GM13976 (cell line): ENCODE data around the gene STAT2.

Experiments used
- DNase-seq: peaks from one replicate; pipeline ENCODE4 v3.0.0; 2012; ENCODE audit warnings: low spot score
- in situ Hi-C: fragments of 300-500 bp; cut with MboI; formaldehyde crosslinking; loops from one replicate; pipeline ENCODE4 v1.12.0; 2022; ENCODE audit warnings: low sequenced_read_pairs, mixed read lengths, inconsistent platforms; ENCODE audit not compliant: unreplicated experiment
- TF ChIP-seq, protein P1 (sequence below): IDR thresholded peaks from 2 replicates; pipeline ENCODE4 v1.5.1; 2012; ENCODE audit warnings: borderline replicate concordance, mild to moderate bottlenecking; ENCODE audit not compliant: insufficient read depth; ENCODE audit errors: extremely low read depth, missing control alignments, control extremely low read depth

The STAT2 gene

DNA sequence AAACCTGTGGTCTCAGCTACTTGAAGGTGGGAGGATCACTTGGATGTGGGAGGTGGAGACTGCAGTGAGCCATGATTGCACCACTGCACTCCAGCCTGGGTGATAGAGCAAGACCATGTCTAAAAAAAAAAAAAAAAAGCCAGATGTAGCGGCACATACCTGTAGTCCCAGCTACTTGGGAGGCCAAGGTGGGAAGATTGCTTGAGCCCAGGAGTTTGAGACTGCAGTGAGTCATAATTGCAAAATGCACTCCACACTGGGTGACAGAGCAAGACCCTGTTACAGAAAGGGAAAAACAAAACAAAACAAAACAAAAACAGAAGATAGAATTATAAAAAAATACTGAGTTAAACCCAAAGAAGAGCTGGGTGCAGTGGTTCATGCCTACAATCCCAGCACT, 31.8 kb upstream of the STAT2 start:
- in situ Hi-C loops: no loop called here
- no peak for DNase-seq
- TF ChIP-seq, protein P1, sequence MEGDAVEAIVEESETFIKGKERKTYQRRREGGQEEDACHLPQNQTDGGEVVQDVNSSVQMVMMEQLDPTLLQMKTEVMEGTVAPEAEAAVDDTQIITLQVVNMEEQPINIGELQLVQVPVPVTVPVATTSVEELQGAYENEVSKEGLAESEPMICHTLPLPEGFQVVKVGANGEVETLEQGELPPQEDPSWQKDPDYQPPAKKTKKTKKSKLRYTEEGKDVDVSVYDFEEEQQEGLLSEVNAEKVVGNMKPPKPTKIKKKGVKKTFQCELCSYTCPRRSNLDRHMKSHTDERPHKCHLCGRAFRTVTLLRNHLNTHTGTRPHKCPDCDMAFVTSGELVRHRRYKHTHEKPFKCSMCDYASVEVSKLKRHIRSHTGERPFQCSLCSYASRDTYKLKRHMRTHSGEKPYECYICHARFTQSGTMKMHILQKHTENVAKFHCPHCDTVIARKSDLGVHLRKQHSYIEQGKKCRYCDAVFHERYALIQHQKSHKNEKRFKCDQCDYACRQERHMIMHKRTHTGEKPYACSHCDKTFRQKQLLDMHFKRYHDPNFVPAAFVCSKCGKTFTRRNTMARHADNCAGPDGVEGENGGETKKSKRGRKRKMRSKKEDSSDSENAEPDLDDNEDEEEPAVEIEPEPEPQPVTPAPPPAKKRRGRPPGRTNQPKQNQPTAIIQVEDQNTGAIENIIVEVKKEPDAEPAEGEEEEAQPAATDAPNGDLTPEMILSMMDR: no peak

DNA sequence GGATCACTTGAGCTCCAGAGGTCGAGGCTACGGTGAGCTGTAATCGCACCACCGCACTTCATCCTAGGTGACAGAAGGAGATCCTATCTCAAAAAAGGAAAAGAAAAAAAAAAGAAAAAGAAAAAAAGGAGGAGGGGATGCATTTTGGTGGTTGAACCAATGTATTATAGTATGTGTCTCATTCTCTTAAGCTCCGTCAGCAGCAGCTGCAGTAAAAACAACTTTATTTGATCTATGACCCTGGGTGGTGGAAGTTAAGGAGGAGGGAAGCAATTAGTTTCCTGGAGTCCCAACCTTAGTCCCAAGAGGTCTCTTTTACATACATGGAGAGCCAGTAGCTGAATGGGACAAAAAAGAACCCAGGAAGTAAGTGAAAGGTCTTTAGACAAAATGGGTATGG, 29.5 kb upstream of the STAT2 start:
- TF ChIP-seq, protein P1: no peak

DNA sequence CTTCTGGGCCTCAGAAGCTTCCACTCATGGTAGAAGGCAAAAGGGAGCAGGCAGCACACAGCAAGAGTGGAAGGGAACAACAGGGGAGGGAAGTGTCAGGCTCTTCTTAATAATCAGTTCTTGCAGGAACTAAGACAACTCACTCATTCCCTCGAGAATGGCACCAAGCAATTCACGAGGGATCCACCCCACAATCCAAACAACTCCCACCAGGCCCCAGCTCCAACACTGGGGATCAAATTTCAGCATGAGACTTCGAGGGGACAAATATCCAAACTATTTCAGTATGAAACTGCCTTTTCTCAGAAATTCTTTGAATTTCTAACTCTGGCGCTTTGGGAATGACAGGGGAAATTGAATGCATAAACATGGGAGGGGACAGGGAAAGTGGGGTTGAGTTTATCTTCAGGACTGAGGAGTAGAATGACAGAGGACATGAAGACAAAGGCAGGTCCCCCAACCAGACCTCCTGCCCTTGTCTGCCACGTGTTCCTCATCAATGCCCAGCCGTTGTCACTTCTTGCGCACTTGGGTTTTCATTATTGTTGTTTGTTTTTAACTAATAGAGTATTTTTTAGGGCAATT, 27.3 kb upstream of the STAT2 start:
- DNase-seq: no peak
- in situ Hi-C loops: no loop called here
- TF ChIP-seq, protein P1: no peak

More for the DNA sequence above, 29.5 kb upstream of the STAT2 start:
- in situ Hi-C loops: no loop called here
- no peak for DNase-seq

DNA sequence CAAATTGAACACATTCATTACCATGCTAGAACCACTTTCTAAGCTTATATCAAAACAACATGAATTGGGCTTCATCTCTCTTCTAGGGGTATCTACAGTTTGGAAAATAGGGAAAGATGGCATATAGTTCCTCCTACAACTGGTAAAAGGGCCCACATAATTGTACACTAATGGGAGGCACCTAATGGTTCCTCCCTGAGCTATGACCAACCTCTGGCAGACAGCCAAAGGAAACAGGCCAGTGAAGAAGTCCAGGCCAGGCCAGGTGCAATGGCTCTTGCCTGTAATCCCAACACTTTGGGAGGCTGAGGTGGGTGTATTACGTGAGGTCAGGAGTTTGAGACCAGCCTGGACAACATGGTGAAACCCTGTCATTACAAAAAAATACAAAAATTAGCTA, 26.0 kb upstream of the STAT2 start:
- TF ChIP-seq, protein P1: no peak
- DNase-seq: no peak
- in situ Hi-C loops: no loop called here

DNA sequence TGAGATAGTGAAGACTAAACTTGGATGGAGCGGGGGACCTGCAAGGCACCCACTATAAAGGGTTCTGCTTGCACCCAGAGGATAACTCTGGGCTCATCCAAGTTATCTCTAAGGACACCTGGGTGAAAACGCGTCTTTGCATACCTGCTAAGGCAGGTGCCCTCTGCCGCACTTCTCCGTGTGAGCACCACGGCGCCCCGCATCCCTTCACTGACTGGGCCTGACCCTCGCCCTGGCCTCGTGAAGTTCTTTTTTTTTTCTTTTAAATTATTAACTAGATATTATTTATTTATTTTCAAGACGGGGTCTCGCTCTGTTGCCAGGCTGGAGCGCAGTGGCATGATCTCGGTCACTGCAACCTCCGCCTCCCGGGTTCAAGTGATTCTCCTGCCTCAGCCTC, 22.7 kb upstream of the STAT2 start:
- TF ChIP-seq, protein P1: no peak
- no peak for DNase-seq
- in situ Hi-C loops: no loop called here

DNA sequence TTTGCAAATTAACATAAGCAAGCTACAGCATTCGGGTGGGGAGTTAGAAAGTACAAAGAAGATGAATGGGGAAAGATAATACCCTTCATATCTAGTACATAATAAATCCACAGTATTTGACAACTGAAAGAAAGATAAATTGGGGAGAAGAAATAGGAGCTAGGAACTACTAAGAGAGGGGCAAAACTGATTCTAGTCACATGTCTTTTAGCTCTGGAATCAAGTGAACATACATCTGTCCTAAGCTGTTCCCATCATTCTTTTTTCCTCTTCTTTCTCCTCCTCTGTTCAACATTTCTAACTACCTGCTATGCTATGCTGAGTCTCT, 18.0 kb upstream of the STAT2 start:
- in situ Hi-C loops: no loop called here
- no peak for DNase-seq
- TF ChIP-seq, protein P1: no peak

DNA sequence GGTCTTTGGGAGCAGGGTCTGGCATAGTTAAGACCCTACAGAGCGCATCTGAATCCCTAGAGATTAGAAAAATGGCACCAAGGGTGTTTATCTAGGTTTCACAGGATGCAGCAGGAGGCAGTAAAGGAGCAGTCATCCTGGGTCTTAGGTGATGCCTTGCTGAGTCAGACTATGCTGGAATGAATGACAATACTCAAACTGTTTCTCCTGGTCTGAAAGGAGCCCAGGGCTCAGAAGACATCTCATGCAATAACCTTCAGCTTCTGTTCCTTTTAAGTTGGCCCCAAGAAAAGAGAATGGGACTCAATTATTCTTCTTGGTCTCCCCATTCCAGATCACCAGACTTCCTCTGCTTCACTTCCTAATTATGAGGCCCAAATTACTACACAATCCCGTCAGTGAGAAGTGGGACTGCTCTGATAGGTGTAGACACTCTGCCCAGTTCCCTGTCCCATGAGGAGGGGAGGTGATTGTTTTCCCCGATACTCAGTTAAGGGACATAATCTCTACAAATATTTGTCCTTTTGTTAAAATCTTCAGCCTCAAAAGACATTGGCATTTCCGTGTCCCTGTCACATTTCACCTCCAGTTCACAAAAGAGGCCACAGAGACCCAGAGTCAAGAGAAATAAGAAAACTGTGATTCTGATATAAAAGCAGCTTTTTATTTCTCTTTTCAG, 17.5 kb upstream of the STAT2 start:
- TF ChIP-seq, protein P1: no peak
- DNase-seq: no peak
- in situ Hi-C loops: no loop called here
